LNCAP (cell line): Measurements from ENCODE around the gene TMEM201.

Experiments
- TF ChIP-seq, protein P1 (sequence below): fragments of 450-650 bp; IDR thresholded peaks from 2 replicates; pipeline ENCODE4 v1.5.1; 2017; ENCODE audit warnings: mild to moderate bottlenecking

Gene TMEM201

DNA sequence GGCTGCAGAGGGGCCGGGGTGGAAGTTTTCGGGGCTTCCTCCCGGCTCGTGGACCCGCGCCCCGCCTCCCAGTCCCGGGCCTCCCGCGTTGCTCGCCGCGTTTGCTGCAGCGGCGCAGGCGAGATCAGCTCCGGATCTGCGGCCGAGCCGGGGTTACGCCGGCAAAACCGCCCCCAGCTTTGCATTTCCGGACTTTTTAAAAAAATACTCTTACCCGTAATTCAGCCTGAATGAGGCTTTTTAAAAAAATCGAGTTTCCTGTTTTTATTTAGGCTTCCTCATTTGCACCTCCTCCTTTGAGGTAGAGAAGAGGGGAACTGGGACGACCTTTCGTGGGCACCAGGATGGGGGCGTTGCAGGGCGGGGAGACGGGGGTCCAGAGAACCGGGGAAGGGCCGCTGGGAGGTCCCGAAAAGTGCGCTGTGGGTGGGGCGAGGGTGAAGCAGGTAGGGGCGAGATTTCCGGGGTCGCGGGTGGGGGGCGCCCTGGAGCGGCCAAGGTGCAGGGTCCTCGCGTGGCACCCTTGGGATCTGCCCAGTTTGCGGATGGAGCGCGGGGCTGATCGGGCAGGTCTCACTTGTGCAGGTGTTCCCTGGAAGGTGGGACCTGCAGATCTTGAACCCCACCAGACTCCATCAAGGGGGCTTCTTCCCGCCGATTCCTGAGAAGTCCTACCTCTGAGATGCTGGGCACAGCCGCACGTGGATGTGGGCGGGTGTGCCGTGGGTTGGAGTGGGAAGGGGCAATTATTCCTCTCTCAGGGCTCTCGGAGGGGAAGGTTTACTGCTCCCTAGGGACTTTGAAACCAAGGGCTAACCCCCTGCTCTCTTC is 63.9 kb downstream of the TMEM201 start:
- TF ChIP-seq, protein P1, sequence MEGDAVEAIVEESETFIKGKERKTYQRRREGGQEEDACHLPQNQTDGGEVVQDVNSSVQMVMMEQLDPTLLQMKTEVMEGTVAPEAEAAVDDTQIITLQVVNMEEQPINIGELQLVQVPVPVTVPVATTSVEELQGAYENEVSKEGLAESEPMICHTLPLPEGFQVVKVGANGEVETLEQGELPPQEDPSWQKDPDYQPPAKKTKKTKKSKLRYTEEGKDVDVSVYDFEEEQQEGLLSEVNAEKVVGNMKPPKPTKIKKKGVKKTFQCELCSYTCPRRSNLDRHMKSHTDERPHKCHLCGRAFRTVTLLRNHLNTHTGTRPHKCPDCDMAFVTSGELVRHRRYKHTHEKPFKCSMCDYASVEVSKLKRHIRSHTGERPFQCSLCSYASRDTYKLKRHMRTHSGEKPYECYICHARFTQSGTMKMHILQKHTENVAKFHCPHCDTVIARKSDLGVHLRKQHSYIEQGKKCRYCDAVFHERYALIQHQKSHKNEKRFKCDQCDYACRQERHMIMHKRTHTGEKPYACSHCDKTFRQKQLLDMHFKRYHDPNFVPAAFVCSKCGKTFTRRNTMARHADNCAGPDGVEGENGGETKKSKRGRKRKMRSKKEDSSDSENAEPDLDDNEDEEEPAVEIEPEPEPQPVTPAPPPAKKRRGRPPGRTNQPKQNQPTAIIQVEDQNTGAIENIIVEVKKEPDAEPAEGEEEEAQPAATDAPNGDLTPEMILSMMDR, result no peak

DNA sequence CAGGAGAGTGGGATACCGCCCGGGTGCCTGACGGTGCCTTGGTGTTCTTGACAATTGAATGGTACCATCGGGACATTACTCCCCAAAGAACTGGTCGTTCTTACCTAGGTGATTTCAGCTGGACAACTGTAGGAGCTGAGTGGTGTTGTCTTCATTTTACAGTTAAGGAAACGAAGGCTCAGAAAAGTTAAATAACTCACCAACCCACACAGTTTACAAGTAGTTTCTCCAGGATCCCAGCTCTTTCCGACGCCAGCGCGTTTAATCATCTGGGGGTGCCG is 64.4 kb downstream of the TMEM201 start:
- TF ChIP-seq, protein P1, result no peak

DNA sequence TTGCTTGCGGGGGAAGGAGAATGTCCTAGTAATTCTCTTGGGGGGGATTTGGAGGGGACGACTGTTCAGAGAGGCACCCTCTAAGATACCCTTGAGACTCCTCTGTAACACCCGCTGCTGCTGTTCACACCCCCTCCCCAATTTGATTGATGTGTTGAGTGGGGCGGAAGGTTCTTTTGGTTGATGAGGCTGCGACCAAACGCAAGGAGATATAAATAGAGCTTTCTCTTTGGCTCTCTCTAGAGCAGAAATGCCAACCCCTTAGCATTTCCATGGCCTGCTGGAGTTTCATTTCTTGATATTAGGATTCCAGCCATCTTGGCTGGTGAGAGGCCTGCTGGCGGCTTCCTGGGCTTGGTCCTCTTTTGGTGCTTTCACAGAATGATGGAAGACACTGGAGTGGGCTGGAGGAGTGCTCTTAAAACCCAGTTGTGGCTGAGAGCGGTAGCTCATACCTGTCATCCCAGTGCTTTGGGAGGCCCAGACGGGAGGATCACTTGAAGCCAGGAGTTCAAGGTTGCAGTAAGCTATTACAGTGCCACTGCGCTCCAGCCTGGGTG is 64.9 kb downstream of the TMEM201 start:
- TF ChIP-seq, protein P1, result no peak

DNA sequence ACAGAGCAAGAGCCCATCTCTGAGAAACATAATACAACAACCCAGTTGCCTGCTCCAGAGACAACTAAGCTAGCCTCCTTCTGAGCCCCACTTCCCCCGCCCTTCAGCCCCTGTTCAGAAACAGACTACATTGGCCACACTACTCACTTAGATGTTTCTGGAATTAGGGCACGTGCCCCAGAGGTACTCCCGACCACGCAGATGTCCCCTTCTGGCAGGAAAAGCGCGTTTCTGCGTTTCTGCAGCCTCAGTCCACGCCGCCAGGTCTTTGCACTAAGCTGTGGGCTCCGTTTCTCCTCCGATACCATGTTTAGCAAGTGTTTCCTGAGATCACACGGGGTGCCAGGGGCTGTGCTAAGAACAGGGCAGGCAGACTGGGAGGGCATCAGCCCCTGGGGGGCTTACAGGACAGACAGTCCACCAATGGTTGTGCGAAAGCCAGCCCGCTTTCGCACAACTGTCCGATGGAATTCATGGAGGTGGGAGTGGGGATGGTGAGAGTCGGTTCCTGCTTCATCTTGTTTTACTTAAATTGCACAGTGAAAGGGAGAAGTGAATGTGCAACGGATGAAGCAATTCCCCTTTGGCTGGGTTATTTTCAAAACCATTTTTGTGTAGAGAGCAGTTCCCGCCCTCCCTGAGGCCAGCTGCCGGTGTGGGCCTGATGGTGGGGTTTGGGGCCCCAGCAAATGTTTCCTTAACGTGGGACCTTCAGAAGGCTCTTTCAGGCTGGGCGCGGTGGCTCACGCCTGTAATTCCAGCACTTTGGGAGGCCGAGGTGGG is 65.5 kb downstream of the TMEM201 start:
- TF ChIP-seq, protein P1, result no peak

DNA sequence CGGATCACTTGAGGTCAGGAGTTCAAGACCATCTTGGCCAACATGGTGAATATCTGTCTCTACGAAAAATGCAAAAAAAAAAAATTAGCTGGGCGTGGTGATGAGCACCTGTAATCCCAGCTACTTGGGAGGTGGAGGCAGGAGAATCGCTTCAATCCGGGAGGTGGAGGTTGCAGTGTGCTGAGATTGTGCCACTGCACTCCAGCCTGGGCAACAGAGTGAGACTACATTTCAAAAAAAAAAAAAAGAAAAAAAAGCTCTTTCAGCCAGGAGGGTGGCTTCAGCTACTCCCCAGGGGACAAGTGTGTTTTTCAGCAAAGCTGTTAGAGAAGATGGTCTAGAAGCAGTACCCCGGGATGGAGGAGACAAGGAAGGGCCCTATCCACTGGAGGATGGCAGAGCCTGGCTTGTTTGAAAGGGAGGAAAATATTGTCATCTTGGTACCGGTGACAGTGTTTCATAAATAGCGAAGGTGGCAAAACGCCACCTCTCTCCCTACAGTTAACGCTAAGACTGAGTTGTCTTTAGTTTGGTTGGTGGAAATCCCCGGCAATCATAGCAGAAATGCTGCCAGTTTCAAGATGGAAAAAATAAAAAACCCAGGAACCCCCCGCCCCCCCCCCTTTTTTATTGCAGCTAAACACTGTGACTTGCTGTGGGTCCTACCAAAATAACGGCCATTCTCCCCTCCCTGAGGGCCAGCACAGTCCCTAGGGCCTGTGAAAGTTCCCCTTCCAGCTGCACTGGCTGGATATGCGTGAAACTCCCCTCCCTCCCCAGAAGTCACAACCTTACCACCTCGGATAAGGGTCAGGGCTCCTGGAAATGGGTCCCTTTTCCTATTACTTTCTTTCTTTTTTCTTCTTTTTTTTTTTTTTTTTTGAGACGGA is 66.4 kb downstream of the TMEM201 start:
- TF ChIP-seq, protein P1, result no peak

DNA sequence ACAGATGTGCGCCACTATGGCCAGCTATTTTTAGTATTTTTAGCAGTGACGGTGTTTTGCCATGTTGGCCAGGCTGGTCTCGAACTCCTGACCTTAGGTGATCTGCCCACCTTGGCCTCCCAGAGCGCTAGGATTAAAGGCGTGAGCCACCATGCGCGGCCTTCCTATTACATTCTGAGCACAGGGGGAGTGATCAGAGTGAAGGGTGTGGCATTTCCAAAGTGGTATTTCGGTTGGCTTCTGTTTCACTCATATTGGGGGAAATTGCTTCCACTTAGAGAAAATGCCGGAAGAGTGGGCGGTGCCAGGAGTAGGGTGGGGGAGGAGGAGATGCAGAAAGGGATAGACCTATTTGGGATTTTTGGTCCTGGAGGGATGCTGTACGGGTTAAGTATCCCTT is 67.1 kb downstream of the TMEM201 start:
- TF ChIP-seq, protein P1, result no peak

DNA sequence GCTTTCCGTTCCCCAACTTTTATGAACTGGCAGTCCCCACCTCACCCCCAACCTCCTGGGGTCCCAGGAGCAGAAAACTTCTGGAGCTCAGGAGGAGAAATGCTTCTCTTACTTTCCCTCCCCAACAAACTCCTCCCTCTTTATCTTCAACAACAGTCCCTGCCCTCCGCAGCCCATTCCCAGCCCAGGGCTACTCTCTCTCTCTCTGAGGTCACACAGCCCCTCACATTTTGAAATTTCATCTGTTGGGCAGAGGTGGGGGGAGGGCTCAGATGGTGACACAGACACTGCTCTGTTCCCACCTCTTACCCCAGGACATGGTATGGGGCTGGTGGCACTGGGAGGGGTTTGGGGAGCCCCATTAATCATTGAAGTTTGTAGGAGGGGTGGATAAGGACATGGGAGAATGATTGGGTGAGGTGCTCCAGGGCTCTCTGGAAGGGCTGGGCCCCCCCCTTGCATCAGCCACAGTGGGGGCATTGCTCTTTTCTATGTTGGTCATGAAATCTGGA is 68.9 kb downstream of the TMEM201 start:
- TF ChIP-seq, protein P1, result no peak
